Breast epithelium (tissue), 4 donors: ENCODE data around the gene KLRD1. TPM values are rescaled to one million over a fixed set of nuclear protein-coding genes. Genes with fewer than 3 reads are reported as not detected.

Experiments
- DNase-seq, 2 donors: peaks; one replicate each; pipeline ENCODE4 v3.0.0-alpha.2; 2019; ENCODE audit warnings: low spot score in 2 of 2
- H3K27ac ChIP-seq, 2 donors: fragments of 200-600 bp; sonication (generic) in 1 of 2; one replicate each; pipeline ENCODE4 v1.5.1; 2016 to 2019; ENCODE audit warnings: mild to moderate bottlenecking in 1 of 2
- H3K27me3 ChIP-seq, 2 donors: fragments of 200-600 bp; sonication (generic) in 1 of 2; one replicate each; pipeline versions ENCODE4 v1.5.1 to v1.6.0; 2017 to 2019; ENCODE audit warnings: control low read depth in 1 of 2, mild to moderate bottlenecking in 1 of 2
- H3K36me3 ChIP-seq: fragments of 200-600 bp; one replicate; pipeline ENCODE4 v1.5.1; 2019
- H3K4me1 ChIP-seq, 2 donors: fragments of 200-600 bp; sonication (generic); one replicate each; pipeline ENCODE4 v1.5.1; 2016 to 2019; ENCODE audit warnings: control low read depth in 1 of 2
- H3K4me3 ChIP-seq, 3 donors: fragments of 200-600 bp; sonication (generic); 1 replicate in 2 of 3; 2 replicates in 1 of 3; pipeline ENCODE4 v1.5.1; 2016 to 2019; ENCODE audit warnings: mild to moderate bottlenecking in 3 of 3, moderate library complexity in 2 of 3
- H3K9me3 ChIP-seq, 2 donors: fragments of 200-600 bp; sonication (generic) in 1 of 2; one replicate each; pipeline ENCODE4 v1.5.1; 2016 to 2019; ENCODE audit warnings: control low read depth in 1 of 2
- CTCF ChIP-seq, 3 donors: fragments of 450-650 bp; IDR thresholded peaks; one replicate each; pipeline ENCODE4 v1.5.1; 2016 to 2017; ENCODE audit warnings: antibody characterized with exemption in 3 of 3, mild to moderate bottlenecking in 3 of 3, moderate library complexity in 3 of 3
- POLR2A ChIP-seq: fragments of 450-650 bp; IDR thresholded peaks from one replicate; pipeline ENCODE4 v1.6.1; 2016; ENCODE audit warnings: antibody characterized with exemption, mild to moderate bottlenecking, moderate library complexity
- POLR2AphosphoS5 ChIP-seq, 3 donors: sonication (generic); formaldehyde crosslinking; IDR thresholded peaks; one replicate each; pipeline ENCODE4 v1.6.1; 2017; ENCODE audit warnings: antibody characterized with exemption in 3 of 3
- intact Hi-C: fragments of 100-400 bp; cut with DNase I; formaldehyde crosslinking; loops from one replicate; pipeline ENCODE4 v1.15.1; 2023; ENCODE audit warnings: low total_unique reads
- total RNA-seq, 3 donors: library from RNA; depleted of rRNA; stranded (reverse); fragments of >200 nt; gene quantifications; one replicate each; pipeline ENCODE4 v1.1.0, GENCODE V29; 2016

The KLRD1 gene
- total RNA-seq, 3 donors from 2014 or later: 0.96 to 2.5 (median 2.3) TPM

- no peak for DNase-seq
- Histone ChIP-seq H3K36me3 (no peaks in the 10 kb centered on the region), H3K9me3 (no peaks in the 10 kb centered on the region), H3K4me1 (no peaks in the 10 kb centered on the region), H3K4me3 (no peak overlapping the region), H3K27me3 (no peaks in the 10 kb centered on the region), H3K27ac (no peak overlapping the region)
- intact Hi-C loops: no loop called here
- TF ChIP-seq CTCF (IDR thresholded peaks at IDR 0.05) (no peak), POLR2A (no peak), POLR2AphosphoS5 (IDR thresholded peaks at IDR 0.05) (no peak)
Observed at GRCh38 chr12:10354071-10354470, 46.4 kb downstream of the KLRD1 start.

GRCh38 chr12:10354502-10354901 is 46.8 kb downstream of the KLRD1 start:
- Histone ChIP-seq H3K4me1 (no peaks in the 10 kb centered on the region), H3K4me3 (no peak overlapping the region), H3K36me3 (no peaks in the 10 kb centered on the region), H3K27me3 (no peaks in the 10 kb centered on the region), H3K9me3 (no peaks in the 10 kb centered on the region), H3K27ac (no peak overlapping the region)
- intact Hi-C loops: no loop called here
- TF ChIP-seq POLR2AphosphoS5 (IDR thresholded peaks at IDR 0.05) (no peak), CTCF (IDR thresholded peaks at IDR 0.05) (no peak), POLR2A (no peak)
- no peak for DNase-seq

GRCh38 chr12:10358131-10358530 is 50.5 kb downstream of the KLRD1 start:
- Histone ChIP-seq H3K4me1 (no peaks in the 10 kb centered on the region), H3K9me3 (no peaks in the 10 kb centered on the region), H3K27ac (no peak overlapping the region), H3K36me3 (no peaks in the 10 kb centered on the region), H3K4me3 (no peak overlapping the region), H3K27me3 (no peaks in the 10 kb centered on the region)
- intact Hi-C loops: no loop called here
- DNase-seq: no peak
- no peak for TF ChIP-seq POLR2A
- no peak for TF ChIP-seq POLR2AphosphoS5 (IDR thresholded peaks at IDR 0.05)
- no peak for TF ChIP-seq CTCF (IDR thresholded peaks at IDR 0.05)

GRCh38 chr12:10358969-10359368 is 51.3 kb downstream of the KLRD1 start:
- Histone ChIP-seq H3K4me3 (no peak overlapping the region), H3K27ac (no peak overlapping the region), H3K4me1 (no peaks in the 10 kb centered on the region), H3K27me3 (no peaks in the 10 kb centered on the region), H3K36me3 (no peaks in the 10 kb centered on the region), H3K9me3 (no peaks in the 10 kb centered on the region)
- TF ChIP-seq POLR2A: no peak
- TF ChIP-seq POLR2AphosphoS5 (IDR thresholded peaks at IDR 0.05): no peak
- TF ChIP-seq CTCF (IDR thresholded peaks at IDR 0.05): no peak
- no peak for DNase-seq
- intact Hi-C loops: no loop called here

- no peaks in the 10 kb centered on the region for H3K4me1 ChIP-seq
- intact Hi-C loops: no loop called here
- H3K4me3 ChIP-seq: no peak overlapping the region
- TF ChIP-seq CTCF (IDR thresholded peaks at IDR 0.05) (no peak), POLR2AphosphoS5 (IDR thresholded peaks at IDR 0.05) (no peak), POLR2A (no peak)
- H3K36me3 ChIP-seq: no peaks in the 10 kb centered on the region
- H3K27ac ChIP-seq: peak overlapping the region; percentile 48 to 97
- no peaks in the 10 kb centered on the region for H3K9me3 ChIP-seq
- no peaks in the 10 kb centered on the region for H3K27me3 ChIP-seq
- no peak for DNase-seq
Observed at GRCh38 chr12:10361084-10361483, 53.4 kb downstream of the KLRD1 start.
